Esophagus muscularis mucosa (tissue), 3 donors: ENCODE data around the gene DES.
A peak's percentile ranks its signal among the peaks of the same experiment; 100 is the strongest.

Experiments used
- POLR2AphosphoS5 ChIP-seq, 2 donors: sonication (generic); formaldehyde crosslinking; IDR thresholded peaks; one replicate each; pipeline ENCODE4 v1.6.1; 2017; ENCODE audit warnings: antibody characterized with exemption in 2 of 2
- TF ChIP-seq, protein P1 (sequence below), 3 experiments: fragments of 200-600 bp in 2 of 3; fragments of 450-650 bp in 1 of 3; sonication (generic) in 2 of 3; IDR thresholded peaks; one replicate each; pipeline ENCODE4 v1.5.1; 2017 to 2019; ENCODE audit warnings: antibody characterized with exemption in 3 of 3, mild to moderate bottlenecking in 2 of 3, moderate library complexity in 1 of 3

DNA sequence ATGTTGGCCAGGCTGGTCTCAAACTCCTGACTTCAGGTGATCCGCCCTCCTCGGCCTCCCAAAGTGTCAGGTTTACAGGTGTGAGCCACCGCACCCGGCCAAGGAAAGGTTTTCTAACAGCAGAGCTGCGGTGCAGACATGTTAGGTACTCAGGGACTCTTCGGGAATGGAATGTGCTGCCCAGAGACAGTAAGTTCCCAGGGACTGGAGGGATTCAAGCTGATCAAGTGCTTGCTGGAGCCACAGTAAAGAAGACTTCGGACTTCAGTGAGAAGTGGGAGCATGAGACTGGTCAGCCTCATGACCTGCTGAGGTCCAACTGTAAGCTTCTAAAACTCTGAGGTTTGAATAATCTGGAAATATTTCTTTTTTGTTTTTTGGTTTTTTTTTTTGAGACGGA lies 7.8 kb upstream of the DES start:
- peak; percentile 65 to 77 for TF ChIP-seq POLR2AphosphoS5 (IDR thresholded peaks at IDR 0.05)
- TF ChIP-seq, protein P1, sequence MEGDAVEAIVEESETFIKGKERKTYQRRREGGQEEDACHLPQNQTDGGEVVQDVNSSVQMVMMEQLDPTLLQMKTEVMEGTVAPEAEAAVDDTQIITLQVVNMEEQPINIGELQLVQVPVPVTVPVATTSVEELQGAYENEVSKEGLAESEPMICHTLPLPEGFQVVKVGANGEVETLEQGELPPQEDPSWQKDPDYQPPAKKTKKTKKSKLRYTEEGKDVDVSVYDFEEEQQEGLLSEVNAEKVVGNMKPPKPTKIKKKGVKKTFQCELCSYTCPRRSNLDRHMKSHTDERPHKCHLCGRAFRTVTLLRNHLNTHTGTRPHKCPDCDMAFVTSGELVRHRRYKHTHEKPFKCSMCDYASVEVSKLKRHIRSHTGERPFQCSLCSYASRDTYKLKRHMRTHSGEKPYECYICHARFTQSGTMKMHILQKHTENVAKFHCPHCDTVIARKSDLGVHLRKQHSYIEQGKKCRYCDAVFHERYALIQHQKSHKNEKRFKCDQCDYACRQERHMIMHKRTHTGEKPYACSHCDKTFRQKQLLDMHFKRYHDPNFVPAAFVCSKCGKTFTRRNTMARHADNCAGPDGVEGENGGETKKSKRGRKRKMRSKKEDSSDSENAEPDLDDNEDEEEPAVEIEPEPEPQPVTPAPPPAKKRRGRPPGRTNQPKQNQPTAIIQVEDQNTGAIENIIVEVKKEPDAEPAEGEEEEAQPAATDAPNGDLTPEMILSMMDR (IDR thresholded peaks at IDR 0.05) = no peak
